Activated CD8-positive, alpha-beta memory T cell treated with anti-CD3 and anti-CD28 coated beads for 36 hours (primary cell): ENCODE measurements around the gene ATL1. TPM values are rescaled to one million over a fixed set of nuclear protein-coding genes. Genes with fewer than 3 reads are reported as not detected.

ENCODE experiments used
- CTCF ChIA-PET: fragments of 350-600 bp; sonication (Branson Sonifier 250); formaldehyde crosslinking; loops from one replicate; lab custom pipeline; 2021; ENCODE audit warnings: antibody characterized with exemption; lab: Charles Lee
- POLR2A ChIA-PET: fragments of 350-600 bp; sonication (Branson Sonifier 250); formaldehyde crosslinking; loops from one replicate; lab custom pipeline; 2021; ENCODE audit warnings: antibody characterized with exemption; lab: Charles Lee
- total RNA-seq, 2 experiments: library from RNA; stranded (reverse); gene quantifications; one replicate each; pipeline ENCODE4 v1.2.3, GENCODE V29; 2021

The ATL1 gene
- total RNA-seq, 2 experiments from 2014 or later: 0.53 to 0.73 TPM

DNA sequence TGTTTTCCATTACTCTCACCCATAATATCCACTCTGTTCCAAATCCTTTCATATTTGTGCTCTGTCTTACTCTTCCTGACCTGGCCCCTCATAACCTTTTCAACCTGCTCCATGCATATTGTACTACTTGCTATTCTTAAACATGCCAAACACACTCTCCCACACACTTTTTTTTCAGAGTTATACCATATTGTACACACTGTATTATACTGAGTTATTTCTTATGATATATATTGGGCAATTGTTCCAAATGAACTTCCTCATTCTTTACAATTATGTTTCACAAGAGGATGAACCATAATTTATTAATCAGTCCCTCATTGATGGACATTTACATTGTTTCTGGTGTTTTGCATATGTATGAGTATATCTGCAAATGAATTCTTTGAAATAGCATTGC is 18.5 kb downstream of the ATL1 start:
- POLR2A ChIA-PET: no interaction called here
- CTCF ChIA-PET: no interaction called here

DNA sequence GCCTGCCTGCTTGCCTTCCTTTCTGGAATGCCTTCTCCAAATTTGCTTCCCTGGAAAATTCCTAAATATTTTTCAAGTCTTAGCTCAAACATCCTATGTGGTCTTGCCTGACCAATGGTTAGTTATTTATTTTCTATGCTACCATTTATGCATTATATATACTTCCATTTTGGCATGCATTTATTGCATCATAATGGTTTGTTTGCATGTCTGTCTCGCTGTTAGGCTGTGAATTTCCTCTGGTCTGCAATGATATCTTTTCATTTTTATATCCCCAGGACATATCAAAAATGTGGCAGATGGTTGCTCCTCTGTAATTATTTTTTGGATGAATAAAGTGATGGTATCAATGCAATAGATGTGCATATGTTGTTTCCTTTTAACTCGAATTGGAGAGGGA is 30.5 kb downstream of the ATL1 start:
- POLR2A ChIA-PET: no interaction called here
- CTCF ChIA-PET: no interaction called here

DNA sequence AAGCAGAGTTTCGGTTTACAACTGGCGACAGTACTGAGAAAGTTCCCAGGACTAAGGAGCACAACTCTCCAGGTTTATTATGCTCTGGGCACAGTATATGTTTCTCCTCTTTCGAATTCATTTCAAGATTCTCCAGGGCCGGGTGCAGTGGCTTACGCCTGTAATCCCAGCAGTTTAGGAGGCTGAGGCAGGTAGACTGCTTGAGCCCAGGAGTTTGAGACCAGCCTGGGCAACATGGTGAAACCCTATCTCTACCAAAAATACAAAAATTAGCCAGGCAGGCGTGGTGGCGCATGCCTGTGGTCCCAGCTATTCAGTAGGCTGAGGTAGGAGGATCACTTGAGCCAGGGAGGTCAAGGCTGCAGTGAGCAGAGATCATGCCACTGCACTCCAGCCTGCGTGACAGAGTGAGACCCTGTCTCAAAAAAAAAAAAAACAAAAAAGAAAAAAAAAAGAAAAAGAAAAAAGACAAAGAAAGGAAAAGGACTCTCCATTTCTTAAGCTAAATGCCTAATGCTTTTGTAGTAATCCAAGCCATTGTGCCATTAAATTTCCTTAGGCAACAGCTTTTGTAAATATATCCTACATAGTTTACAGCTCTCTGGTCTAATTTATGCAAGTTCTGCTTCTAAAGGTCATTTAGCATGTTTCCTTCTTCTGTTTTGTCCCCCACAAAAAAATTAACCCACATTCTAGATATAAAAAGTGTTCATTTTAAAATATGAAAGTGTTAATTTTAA is 34.8 kb downstream of the ATL1 start:
- POLR2A ChIA-PET: interaction anchor here (0.6 kb wide), 1 partner anchor 181 kb away, joined by 3 read pairs; no protein-coding TSS in a partner anchor
- CTCF ChIA-PET: no interaction called here

DNA sequence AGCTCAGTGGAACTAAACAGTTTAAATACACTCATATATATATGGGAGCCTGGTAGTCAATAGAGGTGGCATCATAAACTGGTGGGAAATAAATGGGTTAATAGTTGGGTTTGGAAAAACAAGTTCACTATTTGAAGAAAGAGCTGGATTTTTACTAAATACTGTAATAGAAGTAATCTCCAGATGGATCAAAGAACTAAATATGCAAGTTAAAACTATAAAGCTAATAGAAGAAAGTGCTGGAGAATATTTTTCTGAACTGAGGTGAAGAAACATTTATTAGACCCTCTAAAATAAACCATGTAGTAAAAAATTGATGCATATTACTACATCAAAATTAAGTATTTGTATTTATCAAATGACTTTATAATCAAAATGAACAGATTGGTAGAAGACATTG is 38.8 kb downstream of the ATL1 start:
- ChIA-PET CTCF (interaction anchor here (0.6 to 1.5 kb wide), 2 partner anchors 56 to 325 kb away, joined by 3 to 4 read pairs; no protein-coding TSS in a partner anchor), POLR2A (no interaction called here)

DNA sequence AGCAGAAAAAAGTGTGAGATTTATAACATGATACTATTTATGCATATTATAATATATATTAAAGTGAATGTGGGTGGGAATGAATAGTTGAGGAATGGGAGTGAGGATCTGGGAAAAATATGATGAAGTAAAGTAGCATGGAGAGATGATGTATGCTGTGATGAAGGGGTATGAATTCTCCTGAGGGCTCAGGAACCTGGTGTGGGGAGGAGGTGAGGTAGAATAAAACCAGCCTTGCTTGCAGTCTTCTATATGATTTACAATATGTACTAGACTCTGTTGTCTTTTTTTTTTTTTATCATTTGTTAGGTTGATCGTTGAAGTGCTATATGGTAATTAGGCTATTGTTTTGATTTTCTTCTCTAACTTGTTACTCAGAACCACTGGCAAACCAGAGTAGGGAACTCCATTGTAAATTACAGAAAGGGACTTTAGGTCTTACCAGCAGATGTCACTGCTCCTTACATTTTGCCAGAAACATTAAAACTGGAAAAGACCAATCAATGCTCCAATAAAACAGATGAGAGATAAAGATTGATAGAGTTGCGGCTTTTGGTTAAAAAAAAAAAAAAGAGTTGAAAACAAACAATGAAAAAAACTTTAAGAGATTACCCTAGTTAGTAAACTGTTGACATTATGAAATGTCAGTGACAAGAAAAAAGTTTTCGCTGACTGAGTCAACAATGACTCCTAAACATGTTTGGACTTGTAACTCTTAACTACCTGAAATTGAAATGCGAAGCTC is 39.9 kb downstream of the ATL1 start:
- CTCF ChIA-PET: interaction anchor here (0.6 to 2.5 kb wide), 5 partner anchors 124 to 827 kb away, joined by 3 to 13 read pairs (median 3); no protein-coding TSS in a partner anchor
- POLR2A ChIA-PET: no interaction called here

DNA sequence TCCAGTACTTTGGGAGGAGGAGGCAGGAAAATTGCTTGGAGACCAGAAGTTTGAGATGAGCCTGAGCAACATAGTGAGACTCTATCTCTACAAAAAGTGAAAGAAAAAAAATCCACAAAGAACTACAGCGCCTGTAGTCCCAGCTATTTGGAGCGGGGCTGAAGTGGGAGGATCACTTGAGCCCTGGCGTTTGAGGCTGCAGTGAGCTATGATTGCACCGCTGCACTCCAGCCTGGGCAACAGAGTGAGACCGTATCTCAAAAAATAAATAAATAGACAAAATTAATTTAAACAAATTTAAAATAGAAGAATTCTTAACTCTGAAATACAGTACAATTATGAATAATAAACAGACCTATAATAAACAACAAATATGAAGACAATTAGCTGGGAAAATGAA is 40.9 kb downstream of the ATL1 start:
- POLR2A ChIA-PET: no interaction called here
- CTCF ChIA-PET: interaction anchor here (0.6 to 2.5 kb wide), 6 partner anchors 123 to 826 kb away, joined by 3 to 13 read pairs (median 3); no protein-coding TSS in a partner anchor

DNA sequence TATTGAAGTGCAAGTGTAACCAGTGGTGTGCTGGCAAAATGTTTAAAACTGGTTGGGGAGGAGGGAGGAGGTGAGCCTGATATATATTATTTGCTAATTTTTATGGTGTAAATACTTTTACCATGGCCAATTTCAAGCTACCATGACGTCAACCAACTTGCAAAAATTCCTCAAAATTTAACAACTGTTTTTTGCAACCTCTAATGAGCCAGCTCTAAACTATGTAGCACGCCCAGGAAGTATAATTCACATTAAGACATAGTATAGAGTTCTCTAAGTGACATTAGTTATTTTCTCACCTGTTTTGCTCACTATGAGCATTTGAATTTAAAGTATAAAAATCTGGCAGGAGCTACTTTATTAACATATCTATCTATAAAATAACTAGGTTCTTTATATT is 41.4 kb downstream of the ATL1 start:
- POLR2A ChIA-PET: no interaction called here

DNA sequence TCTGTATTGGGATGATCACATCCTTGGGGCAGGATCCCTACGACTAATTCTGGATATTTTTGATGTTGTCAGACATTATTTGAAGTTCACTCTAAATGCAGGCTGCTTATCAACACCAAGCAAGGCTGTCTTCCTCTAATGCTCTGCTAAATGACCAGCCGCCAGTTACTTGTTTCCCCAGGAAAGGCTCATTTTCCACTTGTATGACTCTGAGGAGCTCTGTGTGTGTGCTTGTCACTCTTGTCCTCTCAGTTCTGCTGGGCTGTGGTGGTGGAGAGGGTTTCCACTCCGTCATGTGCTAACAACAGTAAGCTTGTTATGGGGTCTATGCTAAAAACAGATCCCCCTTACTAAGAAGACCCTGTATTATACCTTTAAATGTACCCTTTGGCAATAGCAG is 42.1 kb downstream of the ATL1 start:
- POLR2A ChIA-PET: no interaction called here
- CTCF ChIA-PET: interaction anchor here (2.5 kb wide), 1 partner anchor 175 kb away, joined by 13 read pairs; no protein-coding TSS in a partner anchor

More for the DNA sequence above, 41.4 kb downstream of the ATL1 start:
- CTCF ChIA-PET: interaction anchor here (1.0 to 2.5 kb wide), 3 partner anchors 167 to 259 kb away, joined by 3 to 13 read pairs (median 5); no protein-coding TSS in a partner anchor

DNA sequence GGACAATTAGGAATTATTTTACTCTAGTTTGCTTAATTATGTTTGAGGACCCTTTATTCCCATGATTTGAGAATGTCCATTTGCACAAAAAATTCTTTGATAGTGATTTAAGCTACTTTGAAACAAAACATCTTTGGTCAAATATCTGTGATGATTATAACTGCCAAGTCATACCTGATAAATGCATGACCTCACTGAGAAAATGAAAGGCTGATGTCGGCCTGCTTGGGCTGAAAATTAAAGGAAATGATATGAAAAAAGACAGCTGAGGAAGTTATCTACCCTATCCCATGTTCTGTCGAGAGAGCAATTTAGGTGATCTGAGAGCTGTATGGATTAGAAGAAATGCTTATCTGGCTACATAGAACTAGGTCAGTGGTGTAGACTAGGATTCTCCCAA is 43.6 kb downstream of the ATL1 start:
- POLR2A ChIA-PET: no interaction called here
- CTCF ChIA-PET: no interaction called here

DNA sequence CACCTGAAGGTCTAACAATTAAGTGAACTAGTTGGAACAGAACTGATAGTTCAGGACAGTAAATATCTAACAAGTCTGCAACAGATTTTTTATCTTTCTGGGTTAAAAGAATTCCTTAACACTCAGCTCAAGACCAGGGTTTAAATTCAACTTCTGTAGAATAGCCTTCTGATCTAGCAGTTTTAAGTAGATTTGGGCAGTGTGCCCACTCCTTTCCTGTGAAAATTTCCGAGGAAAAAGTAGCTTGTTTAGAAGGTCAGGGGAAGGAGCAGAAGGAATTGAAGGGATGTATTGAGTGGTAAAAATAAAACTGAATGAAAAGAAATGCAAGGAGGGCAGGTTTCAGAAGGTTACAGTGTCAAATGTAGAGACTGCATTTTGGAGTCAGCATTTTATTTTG is 45.8 kb downstream of the ATL1 start:
- ChIA-PET CTCF (interaction anchor here (0.7 kb wide), 1 partner anchor 254 kb away, joined by 3 read pairs; no protein-coding TSS in a partner anchor), POLR2A (interaction anchor here (0.6 kb wide), 1 partner anchor 140 kb away, joined by 4 read pairs; no protein-coding TSS in a partner anchor)

DNA sequence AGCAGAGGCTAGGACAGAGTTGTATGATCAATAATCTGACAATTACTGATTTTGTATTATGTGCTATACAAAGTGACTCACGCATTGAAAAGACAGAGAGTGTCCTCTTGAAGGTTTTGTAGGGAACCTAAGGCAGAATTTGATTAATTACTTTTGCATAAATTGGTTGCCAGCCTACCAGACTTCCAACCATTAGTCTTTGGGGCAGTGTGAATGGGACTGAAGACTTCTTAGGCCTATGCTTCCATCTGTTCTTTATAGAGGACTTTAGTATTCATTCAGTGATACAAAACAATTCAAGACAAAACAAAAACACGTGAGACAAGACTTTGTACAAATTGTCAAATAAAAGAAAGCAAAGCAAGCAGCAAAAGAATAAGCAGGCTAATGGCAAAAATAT is 46.5 kb downstream of the ATL1 start:
- ChIA-PET CTCF (interaction anchor here (0.7 kb wide), 1 partner anchor 254 kb away, joined by 3 read pairs; no protein-coding TSS in a partner anchor), POLR2A (interaction anchor here (0.6 kb wide), 1 partner anchor 133 kb away, joined by 5 read pairs; no protein-coding TSS in a partner anchor)

DNA sequence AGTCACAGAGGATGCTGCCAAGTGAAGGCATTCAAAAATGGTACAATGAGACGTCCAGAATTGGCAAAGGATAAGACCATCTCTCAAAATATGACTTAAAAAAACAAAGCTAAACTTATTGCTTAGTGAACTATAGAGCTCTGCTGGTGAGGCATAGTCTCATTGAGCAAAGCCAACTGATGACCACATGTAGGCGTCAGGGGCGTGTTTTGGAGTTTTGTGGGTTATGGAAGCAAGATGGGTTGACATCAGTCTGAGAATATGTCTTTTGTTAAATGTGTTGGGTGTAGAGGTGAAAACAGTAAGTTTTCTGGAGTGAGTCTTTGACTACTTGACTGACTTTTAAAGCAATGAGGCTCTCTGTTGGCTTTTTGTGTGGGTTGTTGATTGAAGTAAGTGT is 47.2 kb downstream of the ATL1 start:
- ChIA-PET CTCF (no interaction called here), POLR2A (no interaction called here)

DNA sequence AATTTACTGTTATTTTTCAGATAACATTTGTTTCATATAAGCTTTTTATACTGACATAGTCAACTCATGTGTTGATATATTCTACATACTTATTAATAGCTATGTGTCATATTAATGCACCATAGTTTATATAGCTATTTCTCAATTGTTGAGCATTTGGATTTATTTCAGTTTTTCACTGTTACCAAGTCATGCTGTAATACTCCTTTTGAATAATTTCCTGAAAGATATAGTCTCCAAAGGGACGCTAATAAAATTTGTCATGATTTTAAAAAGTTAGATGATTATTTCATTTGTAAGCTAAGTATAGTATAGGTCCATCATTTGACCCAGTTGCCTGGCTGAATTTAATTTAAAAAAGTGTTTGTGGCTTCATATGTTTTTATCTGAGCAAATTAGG is 47.8 kb downstream of the ATL1 start:
- ChIA-PET CTCF (no interaction called here), POLR2A (no interaction called here)

DNA sequence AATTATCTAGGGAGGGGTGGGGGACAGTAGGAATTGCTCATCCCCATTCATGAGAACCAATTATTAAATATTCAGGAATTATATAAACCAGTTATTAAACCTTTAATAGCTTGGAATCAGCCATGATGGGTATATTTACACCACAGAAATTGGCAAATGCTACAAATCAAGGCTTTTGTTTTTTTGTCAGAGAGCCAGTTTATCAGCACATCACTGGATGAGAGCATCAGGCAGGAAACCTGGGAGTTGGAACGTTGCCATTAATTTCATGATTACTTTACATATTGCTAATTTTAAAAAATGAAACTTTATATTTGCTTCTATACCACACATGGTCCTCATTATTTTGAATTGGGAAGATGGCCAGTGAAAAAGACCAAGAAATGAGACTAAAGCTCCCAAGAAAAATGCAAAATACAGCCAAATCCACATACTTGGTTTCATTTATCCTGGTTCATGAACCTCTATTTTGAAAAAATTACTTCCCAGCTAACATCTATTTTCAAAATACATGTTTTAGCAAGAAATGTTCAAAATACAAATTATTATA is 48.4 kb downstream of the ATL1 start:
- POLR2A ChIA-PET: no interaction called here
- CTCF ChIA-PET: no interaction called here

DNA sequence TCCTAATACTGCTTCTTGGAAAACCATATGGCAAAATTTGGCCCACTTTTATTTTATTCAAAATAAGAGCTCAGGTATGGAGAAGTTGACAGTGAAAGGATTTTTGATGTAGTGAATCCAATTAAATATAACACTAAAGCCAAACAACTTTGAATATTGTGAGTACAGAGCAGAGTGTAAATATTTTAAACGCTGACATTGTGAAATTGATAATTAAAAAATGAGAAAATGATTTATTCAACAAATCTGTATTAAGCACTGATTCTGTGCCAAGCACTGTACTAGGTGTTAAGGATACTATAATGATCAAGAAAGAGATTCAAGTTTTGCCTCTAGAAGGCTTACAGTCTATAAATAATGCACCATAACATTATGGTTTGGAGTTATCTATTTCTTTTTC is 50.5 kb downstream of the ATL1 start:
- POLR2A ChIA-PET: no interaction called here
- CTCF ChIA-PET: no interaction called here

DNA sequence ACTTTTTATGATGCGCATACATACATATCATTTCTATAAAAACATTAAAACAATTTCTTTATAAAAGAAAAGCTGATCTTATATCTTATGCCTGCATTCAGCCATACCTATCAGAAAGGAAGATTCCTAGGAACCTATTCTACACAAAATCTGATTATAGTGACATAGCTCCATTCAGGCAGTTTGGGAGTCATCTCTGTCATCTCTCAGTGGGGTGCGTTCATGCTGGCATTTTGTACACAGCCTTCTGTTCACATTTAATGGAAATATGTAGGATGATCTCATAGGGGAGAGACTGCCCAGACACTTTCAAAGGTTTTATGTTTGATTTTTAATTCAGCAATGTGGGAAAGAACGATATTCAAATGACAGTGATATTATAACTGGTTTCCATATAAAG is 52.9 kb downstream of the ATL1 start:
- ChIA-PET POLR2A (no interaction called here), CTCF (no interaction called here)

DNA sequence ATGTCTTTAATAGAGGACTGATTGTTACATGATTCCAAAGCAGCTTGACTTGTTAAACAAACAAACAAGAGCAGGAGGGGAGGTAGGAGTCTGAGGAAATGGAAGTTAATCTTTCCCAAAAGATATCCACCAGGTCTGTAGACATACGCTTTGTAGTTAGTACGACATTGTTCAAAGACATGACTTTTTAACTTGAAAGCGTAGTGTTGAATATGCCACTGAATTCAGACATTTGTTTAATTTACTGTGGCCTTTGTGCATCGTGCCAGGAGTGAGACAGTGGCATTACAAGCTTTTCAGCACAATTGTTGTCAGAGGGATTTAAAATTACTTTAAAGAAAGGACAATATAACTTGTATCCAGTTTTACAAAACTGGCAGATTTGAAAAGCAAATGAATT is 55.1 kb downstream of the ATL1 start:
- ChIA-PET POLR2A (no interaction called here), CTCF (no interaction called here)

DNA sequence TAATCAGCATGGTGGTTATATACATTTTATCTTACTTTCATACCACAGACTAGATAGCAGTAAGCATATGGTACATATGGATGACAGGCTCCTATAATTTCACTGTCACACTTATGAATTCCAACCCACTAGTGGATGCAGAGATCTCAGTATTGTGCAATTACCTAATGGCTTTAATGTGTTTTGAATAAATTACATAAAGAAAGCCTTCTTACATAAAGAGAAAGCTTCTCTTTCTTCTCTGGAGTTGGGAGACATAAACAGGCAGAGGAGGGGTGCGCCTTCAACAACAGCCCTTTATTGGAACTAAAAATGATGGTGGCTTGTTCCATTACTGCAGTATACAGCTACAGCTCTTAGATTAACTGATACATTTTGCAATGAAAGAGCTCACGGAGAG is 55.6 kb downstream of the ATL1 start:
- CTCF ChIA-PET: no interaction called here
- POLR2A ChIA-PET: no interaction called here

DNA sequence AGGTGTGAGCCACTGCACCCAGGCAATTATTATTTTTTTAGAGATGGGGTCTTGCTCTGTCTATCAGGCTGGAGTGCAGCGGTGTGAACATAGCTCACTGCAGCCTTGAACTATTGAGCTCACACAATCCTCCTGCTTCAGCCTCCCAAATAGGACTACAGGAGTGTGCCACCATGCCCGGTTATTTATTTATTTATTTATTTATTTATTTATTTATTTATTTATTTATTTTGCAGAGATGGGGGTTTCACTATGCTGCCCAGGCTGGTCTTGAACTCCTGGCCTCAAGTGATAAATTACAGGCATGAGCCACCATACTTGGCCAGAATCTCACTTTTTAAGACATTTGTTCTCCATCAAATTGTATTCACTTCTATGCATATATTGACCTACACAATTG is 56.3 kb downstream of the ATL1 start:
- CTCF ChIA-PET: interaction anchor here (0.6 to 1.6 kb wide), 2 partner anchors 72 to 159 kb away, joined by 3 read pairs; no protein-coding TSS in a partner anchor
- POLR2A ChIA-PET: no interaction called here
